UCSD-AML1 (cell line): ENCODE measurements around the gene TTC39C.
A peak's percentile ranks its signal among the peaks of the same experiment; 100 is the strongest.
"Not testable (repeated sequence)": the region's sequence is repeated elsewhere in the genome, so short reads cannot be mapped to it uniquely, and the experiment has no call there.

Experiments
- DNase-seq: peaks from one replicate; lab custom pipeline; 2025; ENCODE audit not compliant: unreplicated experiment; lab: John Stamatoyannopoulos, UW

TTC39C gene

DNA sequence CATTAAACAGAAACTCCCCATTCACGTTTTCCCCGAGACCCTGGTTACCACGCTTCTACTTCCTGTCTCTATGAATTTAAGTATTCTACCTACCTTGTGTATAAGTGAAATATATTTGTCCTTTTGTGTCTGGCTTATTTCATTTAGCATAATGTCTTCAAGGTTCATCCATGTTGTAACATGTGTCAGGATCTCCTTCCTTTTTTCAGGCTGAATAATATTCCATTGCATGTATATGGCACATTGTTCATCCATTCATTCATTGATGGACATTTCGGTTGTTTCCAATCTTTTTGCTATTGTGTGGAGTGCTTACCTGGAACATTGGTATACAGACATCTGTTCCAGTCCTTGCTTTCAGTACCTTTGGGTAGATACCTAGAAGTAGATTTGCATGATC lies 106.1 kb downstream of the TTC39C start:
- DNase-seq, result no peak

DNA sequence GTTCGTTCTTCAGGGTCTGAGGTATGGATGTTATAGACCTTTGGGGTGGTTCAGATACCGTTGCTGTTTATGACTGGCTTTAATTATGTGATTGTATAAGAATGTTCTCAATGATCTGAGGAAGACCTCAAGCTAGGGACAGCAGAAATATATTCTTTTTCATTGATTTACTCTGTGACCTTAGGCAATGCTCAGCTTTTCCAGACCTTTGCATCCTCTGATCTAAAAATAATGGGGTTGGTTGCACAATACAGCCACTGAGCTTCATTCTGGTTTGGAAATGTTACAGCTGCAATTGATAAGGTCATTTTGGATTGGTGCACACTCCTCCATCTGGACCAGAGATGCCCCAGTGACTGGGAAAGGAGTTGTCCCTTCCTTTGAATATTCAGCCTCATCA lies 107.1 kb downstream of the TTC39C start:
- no peak for DNase-seq

DNA sequence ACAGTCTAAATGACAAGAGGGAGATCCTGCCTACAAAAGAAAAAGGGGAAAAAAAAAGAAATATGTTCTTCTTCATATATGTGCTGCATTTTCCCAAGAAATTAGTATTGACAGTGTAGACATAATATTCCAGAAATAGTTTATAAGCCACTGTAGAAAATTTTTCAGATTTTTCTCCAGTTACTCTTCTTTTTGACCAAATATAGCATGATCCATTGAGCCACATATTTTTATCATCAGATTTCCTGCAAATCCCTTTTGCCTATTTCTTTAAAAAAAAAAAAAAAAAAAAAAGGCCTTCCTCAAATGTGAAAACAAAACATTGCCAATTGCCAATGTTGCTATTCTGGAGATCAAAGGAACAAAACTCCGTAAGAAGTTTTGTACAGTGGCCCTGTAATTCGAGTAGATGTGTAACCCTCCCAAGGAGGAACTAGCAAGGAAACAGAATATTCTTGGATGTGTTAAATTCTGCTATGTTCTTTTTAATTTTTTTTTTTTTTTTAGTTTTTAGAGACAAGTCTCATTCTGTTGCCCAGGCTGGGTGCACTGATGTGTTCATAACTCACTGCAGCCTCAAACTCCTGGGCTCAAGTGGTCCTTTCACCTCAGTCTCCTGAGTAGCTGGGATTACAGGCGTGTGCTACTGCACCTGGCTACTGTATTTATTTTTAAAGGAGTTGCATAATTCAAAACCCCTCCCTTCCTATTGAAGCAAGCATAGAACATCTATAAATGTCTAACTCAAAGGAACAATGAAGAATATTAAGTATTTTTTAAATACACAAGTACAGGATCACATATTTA lies 111.8 kb downstream of the TTC39C start:
- no peak for DNase-seq

DNA sequence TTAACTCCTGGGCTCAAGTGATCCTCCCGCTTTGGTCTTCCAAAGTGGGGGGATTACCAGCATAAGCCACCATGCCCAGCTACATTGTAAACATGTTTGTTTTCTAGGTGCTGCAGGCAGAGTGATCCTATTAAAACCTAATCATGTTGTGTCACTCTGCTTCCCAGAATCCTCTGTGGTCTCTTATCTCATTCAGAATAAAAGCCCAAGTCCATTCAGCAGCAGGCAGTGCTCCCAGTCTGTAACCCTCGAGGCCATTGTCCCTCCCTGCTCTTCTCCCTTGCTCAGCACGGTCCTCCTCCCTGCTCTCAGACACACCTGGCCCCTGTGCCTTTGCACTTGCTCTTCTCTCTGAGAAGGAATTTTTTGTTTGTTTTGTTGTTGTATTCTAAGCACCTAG lies 113.2 kb downstream of the TTC39C start:
- DNase-seq, result no peak

DNA sequence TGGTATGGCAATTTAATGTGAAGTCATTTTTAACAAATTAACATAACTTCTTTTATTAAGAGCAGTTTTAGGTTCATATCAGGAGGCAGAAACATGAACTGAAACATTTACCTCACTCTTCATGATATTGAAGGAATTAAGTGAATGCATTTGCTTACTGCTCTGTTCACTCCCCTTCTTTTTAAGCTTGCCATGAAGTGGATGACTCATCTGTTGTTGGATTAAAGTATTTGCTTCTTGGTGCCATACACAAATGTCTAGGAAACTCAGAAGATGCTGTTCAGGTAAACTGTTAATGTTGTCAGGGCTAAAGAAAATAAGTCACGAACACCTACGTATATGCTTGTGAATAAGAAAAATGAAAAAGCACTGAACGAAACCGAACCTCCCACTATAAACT lies 114.1 kb downstream of the TTC39C start:
- no peak for DNase-seq

DNA sequence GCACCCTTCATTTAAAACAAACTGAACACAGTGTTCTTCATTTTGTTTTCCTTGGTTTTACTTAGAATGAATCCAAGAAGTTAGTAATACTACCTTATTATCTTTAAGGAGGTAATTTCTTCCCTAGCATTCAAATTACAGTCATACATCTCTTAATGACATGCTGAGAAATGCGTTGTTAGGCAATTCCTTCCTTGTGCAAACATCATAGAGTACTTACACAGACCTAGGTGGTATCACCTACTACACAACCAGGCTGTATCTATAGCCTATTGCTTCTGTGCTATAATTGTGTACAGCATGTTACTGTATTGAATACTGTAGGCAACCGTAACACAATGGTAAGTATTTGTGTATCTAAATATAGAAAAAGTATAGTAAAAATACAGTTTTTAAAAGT lies 115.9 kb downstream of the TTC39C start:
- DNase-seq, result no peak

DNA sequence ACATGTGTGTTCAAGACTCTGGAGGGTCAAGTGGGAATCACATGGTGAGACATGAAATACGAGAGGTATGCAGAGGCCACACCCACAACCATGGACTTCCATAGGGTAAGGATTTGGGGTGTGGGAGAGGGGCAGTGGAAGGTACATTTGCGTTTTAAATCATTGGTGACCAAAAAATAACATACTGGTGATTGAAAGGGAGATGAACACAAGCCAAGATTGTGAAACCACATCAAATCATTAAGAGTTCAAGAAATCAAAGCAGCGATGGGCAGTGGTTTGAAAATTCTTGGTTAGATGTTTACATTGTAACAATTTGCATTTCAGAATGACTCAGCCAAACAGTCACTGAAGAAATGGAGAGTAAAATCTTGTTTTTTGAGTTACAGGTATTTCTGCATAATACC lies 122.4 kb downstream of the TTC39C start:
- DNase-seq, result no peak

DNA sequence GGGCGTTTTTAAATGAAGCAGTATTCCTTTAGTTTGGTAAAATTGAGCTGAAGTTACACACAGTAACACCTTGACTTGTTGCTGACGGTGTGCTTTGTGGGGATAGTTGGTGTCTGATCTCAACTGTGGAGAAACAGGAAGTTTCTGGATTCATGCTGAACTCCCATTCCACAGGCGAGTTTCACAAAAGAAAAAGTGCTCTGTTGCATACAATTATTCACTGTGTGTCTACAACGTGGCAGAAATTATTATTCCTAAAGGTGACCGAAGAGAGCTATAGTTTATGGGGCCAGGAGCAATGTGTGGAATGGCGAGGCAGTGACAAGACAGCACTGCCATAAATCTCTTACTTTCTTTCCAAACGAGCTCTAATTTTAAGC lies 123.8 kb downstream of the TTC39C start:
- no peak for DNase-seq

DNA sequence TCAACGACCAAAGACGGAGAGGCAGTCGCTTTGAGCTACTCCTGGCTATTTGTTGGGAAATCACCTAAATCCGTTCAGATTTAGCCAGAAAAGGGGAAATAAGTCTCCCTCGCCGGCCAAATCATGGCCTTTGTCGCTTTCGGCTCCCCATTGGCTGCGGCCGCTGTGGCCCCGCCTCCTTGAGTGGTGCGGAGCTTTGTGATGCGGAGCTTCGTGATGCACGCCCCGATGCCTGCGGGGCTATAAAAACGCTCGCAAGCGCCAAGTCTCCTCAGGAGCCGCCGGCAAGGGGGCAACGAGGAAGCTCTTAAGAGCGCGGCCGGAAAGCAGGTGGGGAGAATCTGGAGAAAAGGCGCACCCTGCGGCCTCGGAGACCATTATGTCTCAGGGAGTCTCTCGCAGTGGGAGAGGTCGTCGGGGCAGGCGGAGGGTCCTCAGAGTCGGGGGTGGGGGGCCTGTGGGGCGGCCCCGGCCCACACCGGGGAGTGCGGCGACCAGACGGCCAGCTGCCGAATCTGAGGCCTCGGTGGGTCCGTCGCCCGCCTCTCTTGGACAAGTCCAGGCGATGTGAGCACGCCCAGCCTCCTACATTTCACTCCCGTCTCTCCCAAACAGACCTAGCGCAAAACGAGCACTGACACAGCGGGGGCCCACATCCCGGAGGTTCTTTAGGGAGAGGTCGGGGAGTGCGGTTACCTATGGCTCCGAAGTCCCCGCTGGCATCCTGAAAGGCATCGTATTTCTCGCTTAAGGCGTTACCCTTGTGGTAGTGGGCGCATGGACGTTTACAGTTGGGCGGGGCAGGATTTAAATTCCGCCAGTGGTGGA lies 124.4 kb downstream of the TTC39C start, which contains the start of gene CABYR:
Gene CABYR (plus strand): TSS at position 274 of the 828 bp plus-strand sequence. CDS start 4,053 bp downstream, outside the sequence.
- DNase-seq, result no peak

DNA sequence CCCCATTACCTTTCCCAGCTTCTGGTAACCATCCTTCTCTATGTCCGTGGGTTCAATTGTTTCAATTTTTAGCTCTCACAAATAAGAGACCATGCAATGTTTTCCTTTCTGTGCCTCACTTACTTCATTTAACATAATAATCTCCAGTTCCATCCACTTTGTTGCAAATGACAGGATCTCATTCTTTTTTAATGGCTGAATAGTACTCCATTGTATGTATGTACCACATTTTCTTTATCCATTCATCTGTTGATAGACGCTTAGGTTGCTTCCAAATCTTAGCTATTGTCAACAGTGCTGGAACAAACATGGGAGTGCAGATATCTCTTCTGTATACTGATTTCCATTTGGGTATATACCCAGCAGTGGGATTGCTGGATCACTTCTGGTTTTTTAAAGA lies 126.1 kb downstream of the TTC39C start:
- DNase-seq, result no peak

DNA sequence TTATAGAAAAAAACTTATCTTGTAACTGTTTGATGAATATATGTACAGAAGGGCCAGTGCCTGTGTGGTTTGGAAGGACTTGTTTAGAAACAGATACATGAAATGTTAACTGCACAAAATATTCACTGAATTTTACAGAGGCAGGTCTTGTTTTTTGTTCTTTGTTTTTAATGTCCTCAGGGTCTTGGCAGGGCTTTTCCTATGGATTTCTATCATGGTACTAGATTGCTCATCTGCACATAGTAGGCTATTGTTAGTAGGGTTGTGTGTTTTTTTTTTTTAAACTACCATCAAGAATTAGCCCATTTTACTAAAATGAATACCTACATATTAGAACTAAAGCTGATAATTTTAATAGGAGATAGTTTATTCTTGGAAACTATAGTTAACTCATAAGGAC lies 127.8 kb downstream of the TTC39C start:
- DNase-seq, result no peak

DNA sequence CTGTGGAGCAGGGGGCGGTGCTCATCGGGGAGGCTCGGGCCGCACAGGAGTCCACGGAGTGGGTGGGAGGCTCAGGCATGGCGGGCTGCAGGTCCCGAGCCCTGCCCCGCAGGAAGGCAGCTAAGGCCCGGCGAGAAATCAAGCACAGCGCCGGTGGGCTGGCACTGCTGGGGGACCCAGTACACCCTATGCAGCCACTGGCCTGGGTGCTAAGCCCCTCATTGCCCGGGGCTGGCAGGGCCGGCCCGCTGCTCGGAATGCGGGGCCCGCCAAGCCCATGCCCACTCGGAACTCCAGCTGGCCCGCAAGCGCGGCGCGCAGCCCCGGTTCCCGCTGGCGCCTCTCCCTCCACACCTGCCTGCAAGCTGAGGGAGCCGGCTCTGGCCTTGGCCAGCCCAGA lies 135.0 kb downstream of the TTC39C start:
- not testable (repeated sequence) for DNase-seq

DNA sequence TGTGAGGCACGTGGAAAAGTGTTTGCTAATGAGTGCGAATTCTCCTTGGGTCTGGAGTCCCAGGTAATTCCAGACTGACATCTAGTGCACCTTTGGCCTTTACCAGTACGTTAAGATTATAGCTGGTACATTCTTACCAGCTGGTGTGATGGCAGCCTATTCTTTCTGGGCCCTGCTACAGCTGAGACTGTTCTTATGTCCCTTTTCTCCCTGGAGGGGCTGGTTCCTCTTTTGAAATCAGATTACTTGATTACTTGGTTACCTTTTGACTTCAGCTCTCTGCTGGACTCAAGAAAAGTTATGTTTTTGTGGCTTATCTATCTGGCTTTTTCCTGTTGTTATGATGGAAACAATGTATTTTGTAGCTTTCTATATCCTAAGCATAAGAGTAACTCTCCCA lies 138.8 kb downstream of the TTC39C start:
- DNase-seq, result no peak

DNA sequence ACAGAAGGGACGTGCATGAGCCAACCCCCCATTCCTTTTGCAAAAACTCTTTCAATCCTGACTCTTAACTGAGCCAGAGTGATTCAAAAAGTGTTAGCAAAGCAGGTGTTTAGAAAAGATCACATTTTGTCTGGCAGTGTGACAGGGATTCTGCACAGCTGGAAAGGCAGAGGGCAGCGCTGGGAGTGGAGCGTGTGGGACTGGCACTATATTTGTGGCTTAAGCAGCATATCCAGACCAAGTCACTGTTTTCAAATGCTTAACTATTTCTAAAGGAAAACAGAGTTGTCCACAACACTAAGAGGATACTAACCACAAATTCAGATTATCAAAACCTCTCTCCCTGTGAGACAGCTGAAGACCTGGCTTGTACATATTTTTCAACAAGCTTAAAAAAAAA lies 143.3 kb downstream of the TTC39C start:
- DNase-seq, result no peak

DNA sequence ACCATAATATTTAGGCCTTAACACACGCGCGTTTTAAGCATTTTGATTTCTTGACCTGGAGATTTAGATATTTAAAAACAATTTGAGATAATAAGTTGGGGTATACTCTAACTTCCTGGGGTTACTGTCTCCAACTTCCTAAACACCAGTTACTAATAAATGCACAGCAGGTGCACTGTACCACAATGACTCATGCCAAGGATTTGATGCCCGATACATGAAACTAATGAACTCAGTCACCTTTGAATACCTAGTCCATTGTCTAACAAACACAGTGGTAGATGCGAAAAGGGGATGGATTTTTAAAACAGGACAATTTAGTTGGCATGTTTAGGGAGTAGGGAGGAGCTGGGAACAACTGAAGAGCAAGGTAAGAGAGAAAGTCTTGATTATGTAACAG lies 145.5 kb downstream of the TTC39C start:
- DNase-seq, result no peak

DNA sequence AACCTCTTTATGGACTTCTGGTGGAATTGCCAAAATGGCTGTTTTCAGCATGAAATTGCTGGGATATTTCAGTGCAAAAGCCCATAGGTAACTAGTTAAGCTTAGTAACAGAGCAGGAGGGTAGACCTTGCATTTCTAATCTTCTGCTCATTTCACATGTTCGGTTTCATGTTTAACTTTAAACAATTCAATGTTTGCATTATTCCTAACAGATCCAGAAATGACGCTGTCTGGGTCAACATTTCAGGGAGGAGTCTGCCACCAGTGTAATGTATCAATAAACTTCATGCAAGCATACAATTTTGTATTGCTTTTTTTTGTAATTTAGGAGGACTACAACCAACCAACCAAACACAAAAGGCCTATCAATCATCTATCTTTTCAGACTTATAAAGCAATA lies 146.8 kb downstream of the TTC39C start:
- DNase-seq, result no peak

DNA sequence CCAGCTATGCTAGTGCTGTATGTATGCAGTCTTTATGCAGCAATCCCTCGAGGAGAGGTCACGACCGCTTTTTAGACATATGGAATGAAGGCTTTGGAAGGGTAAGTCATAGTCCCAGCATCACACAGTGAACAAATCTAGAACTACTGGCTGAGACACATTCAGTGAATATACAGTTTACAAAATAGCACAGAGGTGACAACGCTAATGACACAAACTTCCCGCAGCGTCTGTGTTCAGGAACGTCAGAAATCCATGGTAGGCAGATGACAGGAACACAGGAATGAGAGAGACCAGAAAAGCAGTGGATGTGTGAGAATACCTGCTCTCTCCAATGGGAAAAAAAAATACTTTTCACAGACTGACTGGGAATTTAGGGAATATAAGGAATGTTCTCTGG lies 153.9 kb downstream of the TTC39C start:
- no peak for DNase-seq

DNA sequence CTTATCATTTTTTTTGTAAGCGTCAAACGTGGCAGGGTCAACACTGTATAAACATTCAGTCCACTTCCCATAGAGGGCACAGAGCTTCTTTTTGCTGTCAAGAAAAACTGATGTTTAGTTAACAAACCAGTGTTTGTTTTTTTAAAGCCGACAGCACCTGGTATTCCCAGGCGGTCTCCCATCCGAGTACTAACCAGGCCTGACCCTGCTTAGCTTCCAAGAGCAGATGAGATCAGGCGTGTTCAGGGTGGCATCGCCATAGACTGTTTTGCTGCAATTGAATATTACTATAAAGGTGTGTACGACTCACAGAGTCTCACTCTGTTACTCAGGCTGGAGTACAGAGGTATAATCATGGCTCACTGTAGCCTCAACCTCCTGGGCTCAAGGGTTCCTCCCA lies 155.8 kb downstream of the TTC39C start:
- no peak for DNase-seq

DNA sequence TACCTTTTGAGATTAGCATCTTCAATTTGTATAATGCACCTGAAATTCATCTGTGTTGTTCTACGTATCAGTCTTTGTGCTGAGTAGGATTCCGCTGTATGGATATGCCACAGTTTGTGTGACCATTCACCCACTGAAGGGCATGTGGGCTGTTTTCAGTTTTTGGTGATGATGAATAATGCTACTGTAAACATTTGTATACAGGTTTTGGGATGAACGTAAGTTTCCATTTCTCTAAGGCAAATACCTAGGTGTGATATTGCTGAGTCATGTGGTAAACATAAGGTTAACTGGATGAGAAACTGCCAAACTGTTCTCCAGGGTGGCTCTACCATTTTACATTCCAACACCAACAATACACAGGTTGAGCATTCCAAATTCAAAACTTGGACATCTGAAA lies 159.4 kb downstream of the TTC39C start:
- DNase-seq, result no peak

DNA sequence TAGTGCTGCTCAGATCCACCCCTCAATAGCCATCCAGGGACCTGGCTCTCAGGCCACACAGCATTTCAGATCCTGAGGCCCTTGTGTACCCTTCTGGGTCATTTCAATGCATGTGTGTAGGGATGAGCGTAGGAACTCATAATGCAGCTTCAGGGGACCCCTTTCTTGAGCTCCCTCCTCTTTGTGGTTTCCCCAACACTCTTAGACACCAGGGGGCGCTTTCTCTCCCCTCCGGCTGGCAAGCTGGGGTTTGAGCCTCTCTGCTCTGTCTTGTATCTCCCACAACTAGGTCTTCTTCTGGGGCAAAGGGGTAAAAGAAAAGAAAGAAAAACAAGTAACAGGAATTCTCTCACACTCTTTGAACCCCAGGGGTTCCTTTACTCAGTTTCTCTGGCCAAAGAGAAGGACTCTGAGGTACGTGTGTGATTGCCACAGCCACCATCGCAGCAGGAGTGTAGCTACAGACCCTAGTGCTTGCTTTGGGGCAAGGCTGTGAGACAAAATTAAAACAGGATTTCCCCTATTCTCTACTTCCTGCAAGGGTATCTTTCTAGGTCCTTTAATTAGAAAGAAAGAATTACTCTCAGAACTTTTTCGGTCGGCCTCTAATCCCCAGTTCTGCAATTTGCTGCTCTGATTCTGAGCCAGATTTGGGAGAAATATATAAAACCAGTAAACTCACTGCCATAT lies 162.3 kb downstream of the TTC39C start:
- peak; percentile 22 for DNase-seq

DNA sequence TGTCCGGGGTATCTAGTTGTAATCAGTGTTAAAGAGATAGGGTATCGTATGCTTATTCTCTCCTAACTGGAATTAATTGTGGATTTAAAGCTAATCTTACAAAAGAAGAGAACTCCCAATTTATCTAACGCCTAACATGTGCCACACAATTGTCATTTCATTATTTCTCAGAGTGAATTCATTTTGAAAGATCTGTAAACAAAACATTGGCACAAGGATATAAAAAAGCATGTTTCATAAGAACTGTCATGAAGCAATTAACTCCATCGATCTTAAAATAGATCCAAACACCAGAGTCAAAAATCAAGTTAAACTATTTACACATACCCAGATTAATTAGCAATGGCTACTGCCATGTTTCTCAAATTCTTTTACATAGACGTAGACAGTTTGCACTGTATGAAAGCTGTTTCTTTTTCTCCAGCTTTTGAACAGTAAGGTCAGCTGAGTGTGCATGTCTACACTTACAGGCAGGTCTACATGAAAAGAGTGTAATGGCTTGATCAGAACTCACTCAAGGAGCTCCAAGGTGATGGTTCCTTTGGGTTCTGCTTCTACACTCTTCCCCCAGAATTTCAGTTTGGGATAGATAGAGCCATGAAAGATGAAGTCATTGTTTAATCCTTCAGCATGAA lies 163.1 kb downstream of the TTC39C start:
- DNase-seq, result no peak
